HepG2 (cell line): ENCODE measurements around the gene RAB36. TPM values are rescaled to one million over a fixed set of nuclear protein-coding genes. Genes with fewer than 3 reads are reported as not detected.

Experiments used
- CBFB ChIP-seq: sonication (generic); formaldehyde crosslinking; IDR thresholded peaks from 2 replicates; pipeline ENCODE4 v1.4.0; 2020; ENCODE audit warnings: missing genetic modification reagents
- CHCHD3 ChIP-seq: sonication (generic); formaldehyde crosslinking; IDR thresholded peaks from 2 replicates; pipeline ENCODE4 v1.8.0; 2022; ENCODE audit warnings: mild to moderate bottlenecking, missing genetic modification reagents, moderate library complexity
- GPN1 ChIP-seq: sonication (generic); formaldehyde crosslinking; IDR thresholded peaks from 2 replicates; pipeline ENCODE4 v1.5.1; 2020; ENCODE audit warnings: missing genetic modification reagents, borderline replicate concordance
- GZF1 ChIP-seq: sonication (generic); formaldehyde crosslinking; IDR thresholded peaks from 2 replicates; pipeline ENCODE4 v1.5.1; 2020; ENCODE audit warnings: mild to moderate bottlenecking, missing genetic modification reagents
- NFKBIZ ChIP-seq: IDR thresholded peaks from 2 replicates; pipeline ENCODE4 v1.6.1; 2018; ENCODE audit warnings: missing genetic modification reagents, missing compliant biosample characterization
- RELA ChIP-seq: sonication (generic); formaldehyde crosslinking; IDR thresholded peaks from 2 replicates; pipeline ENCODE4 v1.4.0; 2020; ENCODE audit warnings: missing genetic modification reagents
- RFXANK ChIP-seq: IDR thresholded peaks from 2 replicates; pipeline ENCODE4 v1.6.1; 2016
- RXRA ChIP-seq: sonication (generic); formaldehyde crosslinking; IDR thresholded peaks from 2 replicates; pipeline ENCODE4 v1.5.1; 2020; ENCODE audit warnings: missing genetic modification reagents
- TSC22D2 ChIP-seq: sonication (generic); formaldehyde crosslinking; IDR thresholded peaks from 2 replicates; pipeline ENCODE4 v1.5.1; 2020; ENCODE audit warnings: missing genetic modification reagents, mild to moderate bottlenecking, borderline replicate concordance
- ZEB1 ChIP-seq: IDR thresholded peaks from 2 replicates; pipeline ENCODE4 v1.6.1; 2012; ENCODE audit warnings: mild to moderate bottlenecking, low read depth, inconsistent platforms; ENCODE audit not compliant: insufficient replicate concordance
- ZFAT ChIP-seq: sonication (generic); formaldehyde crosslinking; conservative IDR thresholded peaks from 2 replicates; pipeline ENCODE4 v1.8.1; 2023; ENCODE audit warnings: missing genetic modification reagents, inconsistent platforms
- ZFP62 ChIP-seq: sonication (generic); formaldehyde crosslinking; IDR thresholded peaks from 2 replicates; pipeline ENCODE4 v1.4.0; 2020; ENCODE audit warnings: missing genetic modification reagents
- ZKSCAN1 ChIP-seq: fragments of 150-350 bp; IDR thresholded peaks from 2 replicates; pipeline ENCODE4 v1.6.1; 2014; ENCODE audit warnings: low read length
- ZKSCAN8 ChIP-seq: IDR thresholded peaks from 2 replicates; pipeline ENCODE4 v1.6.1; 2016; ENCODE audit warnings: borderline replicate concordance, missing genetic modification reagents, missing compliant biosample characterization
- ZNF335 ChIP-seq: sonication (generic); formaldehyde crosslinking; IDR thresholded peaks from 2 replicates; pipeline ENCODE4 v1.4.0; 2020; ENCODE audit warnings: missing genetic modification reagents
- ZNF337 ChIP-seq: sonication (generic); formaldehyde crosslinking; IDR thresholded peaks from 2 replicates; pipeline ENCODE4 v1.5.1; 2020; ENCODE audit warnings: missing genetic modification reagents, low read depth, mild to moderate bottlenecking, borderline replicate concordance
- ZNF556 ChIP-seq: sonication (generic); formaldehyde crosslinking; IDR thresholded peaks from 2 replicates; pipeline ENCODE4 v1.4.0; 2020; ENCODE audit warnings: mild to moderate bottlenecking, missing genetic modification reagents, borderline replicate concordance
- ZNF776 ChIP-seq: sonication (generic); formaldehyde crosslinking; IDR thresholded peaks from 2 replicates; pipeline ENCODE4 v1.4.0; 2020; ENCODE audit warnings: mild to moderate bottlenecking, missing genetic modification reagents
- polyA plus RNA-seq, 8 experiments: library from polyadenylated mRNA; depleted of rRNA in 3 of 8; stranded (reverse) in 7 of 8; unstranded in 1 of 8; fragments of >200 nt; fragmentation: Illumina TruSeq in 4 of 8; extraction: Trizol in 4 of 8; gene quantifications; 2 replicates each; pipeline versions ENCODE4 v1.2.1 to v1.2.3, GENCODE V29; 2011 to 2016; ENCODE audit warnings: low read depth in 4 of 8, missing spikeins in 1 of 8, mixed read lengths in 1 of 8; ENCODE audit not compliant: insufficient read depth in 1 of 8
- total RNA-seq, 5 experiments: library from RNA; depleted of rRNA; stranded (reverse); fragments of >200 nt; fragmentation: Illumina TruSeq; extraction: Trizol; gene quantifications; 2 replicates each; pipeline ENCODE4 v1.2.3, GENCODE V29; 2016; ENCODE audit warnings: low read depth in 1 of 5
- TF ChIP-seq, protein P1 (sequence below): sonication (generic); formaldehyde crosslinking; IDR thresholded peaks from 2 replicates; pipeline ENCODE4 v1.9.0; 2022; ENCODE audit warnings: low read depth, missing genetic modification reagents
- TF ChIP-seq, protein P2 (sequence below): sonication (generic); formaldehyde crosslinking; IDR thresholded peaks from 2 replicates; pipeline ENCODE4 v1.4.0; 2020; ENCODE audit warnings: missing genetic modification reagents
- TF ChIP-seq, protein P3 (sequence below): sonication (generic); formaldehyde crosslinking; IDR thresholded peaks from 2 replicates; pipeline ENCODE4 v1.4.0; 2020; ENCODE audit warnings: missing genetic modification reagents
- TF ChIP-seq, protein P4 (sequence below): sonication (generic); formaldehyde crosslinking; IDR thresholded peaks from 2 replicates; pipeline ENCODE4 v1.5.0; 2020; ENCODE audit warnings: missing genetic modification reagents, mild to moderate bottlenecking, borderline replicate concordance
- TF ChIP-seq, protein P5 (sequence below): IDR thresholded peaks from 2 replicates; pipeline ENCODE4 v1.6.1; 2016

Gene RAB36
- total and polyA plus RNA-seq, 2 of the 13 experiments (the other 11 are each of a cell fraction or from before 2014, with no cell fraction given), result 0.24 to 0.86 TPM

DNA sequence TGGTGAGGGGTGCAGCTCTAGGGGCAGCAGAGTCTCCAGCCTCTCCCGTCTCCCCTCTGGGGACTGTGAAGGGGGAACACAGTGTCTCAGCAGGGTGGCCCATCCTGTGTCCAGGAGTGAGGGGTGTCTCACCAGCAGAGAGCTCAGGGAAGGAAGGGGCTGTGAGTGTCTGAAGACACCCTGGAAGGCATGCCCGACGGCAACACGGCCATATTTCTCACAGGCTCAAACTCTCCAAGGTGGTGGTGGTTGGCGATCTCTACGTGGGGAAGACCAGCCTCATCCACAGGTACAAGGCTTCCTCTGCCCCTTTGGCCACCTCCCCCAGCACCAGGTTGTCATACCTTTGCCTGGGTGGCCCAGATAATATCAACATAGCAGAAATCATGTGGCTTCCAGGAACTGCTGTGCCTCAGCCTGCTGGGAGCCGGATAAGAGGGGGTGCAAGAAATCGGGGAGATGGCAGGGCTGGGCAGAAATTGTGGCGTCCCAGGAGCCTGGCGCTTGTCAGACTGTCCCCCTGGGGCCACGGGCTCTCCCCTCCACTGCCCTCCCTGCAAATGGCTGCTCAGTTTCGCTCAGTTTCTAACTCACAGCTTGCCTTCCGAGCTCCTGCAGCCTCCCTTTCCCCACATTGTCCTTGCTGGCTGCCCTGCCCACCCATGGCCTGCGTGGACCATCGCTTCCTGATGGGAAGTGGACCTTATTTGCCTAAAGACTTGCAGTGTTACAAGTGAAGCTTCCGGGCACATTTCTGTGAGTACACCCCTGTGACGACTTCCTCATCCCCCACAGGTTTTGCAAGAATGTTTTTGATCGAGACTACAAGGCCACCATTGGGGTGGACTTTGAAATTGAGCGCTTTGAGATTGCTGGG is 7.2 kb downstream of the RAB36 start (continued):
- TF ChIP-seq, protein P1, sequence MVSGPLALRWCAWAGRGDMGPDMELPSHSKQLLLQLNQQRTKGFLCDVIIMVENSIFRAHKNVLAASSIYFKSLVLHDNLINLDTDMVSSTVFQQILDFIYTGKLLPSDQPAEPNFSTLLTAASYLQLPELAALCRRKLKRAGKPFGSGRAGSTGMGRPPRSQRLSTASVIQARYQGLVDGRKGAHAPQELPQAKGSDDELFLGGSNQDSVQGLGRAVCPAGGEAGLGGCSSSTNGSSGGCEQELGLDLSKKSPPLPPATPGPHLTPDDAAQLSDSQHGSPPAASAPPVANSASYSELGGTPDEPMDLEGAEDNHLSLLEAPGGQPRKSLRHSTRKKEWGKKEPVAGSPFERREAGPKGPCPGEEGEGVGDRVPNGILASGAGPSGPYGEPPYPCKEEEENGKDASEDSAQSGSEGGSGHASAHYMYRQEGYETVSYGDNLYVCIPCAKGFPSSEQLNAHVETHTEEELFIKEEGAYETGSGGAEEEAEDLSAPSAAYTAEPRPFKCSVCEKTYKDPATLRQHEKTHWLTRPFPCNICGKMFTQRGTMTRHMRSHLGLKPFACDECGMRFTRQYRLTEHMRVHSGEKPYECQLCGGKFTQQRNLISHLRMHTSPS (CRISPR knock-in tag), result no peak
- TF ChIP-seq ZEB1 (no peak), TSC22D2 (CRISPR knock-in tag) (no peak), RELA (CRISPR knock-in tag) (no peak), ZNF337 (CRISPR knock-in tag) (no peak), ZNF776 (CRISPR knock-in tag) (no peak), ZFAT (CRISPR knock-in tag) (no peak), RFXANK (no peak), CBFB (no peak), ZKSCAN8 (CRISPR knock-in tag) (peak; percentile 71; the same call in 1 of the 2 replicates), GZF1 (no peak), ZNF335 (CRISPR knock-in tag) (0 out of 2 replicates have a peak, but pooled peaks have one; percentile 57), CHCHD3 (CRISPR knock-in tag) (no peak), GPN1 (CRISPR knock-in tag) (no peak), ZFP62 (CRISPR knock-in tag) (no peak), ZKSCAN1 (no peak), ZNF556 (no peak), NFKBIZ (CRISPR knock-in tag) (no peak), RXRA (CRISPR knock-in tag) (no peak; the same call in 1 of the 2 replicates)
- TF ChIP-seq, protein P2, sequence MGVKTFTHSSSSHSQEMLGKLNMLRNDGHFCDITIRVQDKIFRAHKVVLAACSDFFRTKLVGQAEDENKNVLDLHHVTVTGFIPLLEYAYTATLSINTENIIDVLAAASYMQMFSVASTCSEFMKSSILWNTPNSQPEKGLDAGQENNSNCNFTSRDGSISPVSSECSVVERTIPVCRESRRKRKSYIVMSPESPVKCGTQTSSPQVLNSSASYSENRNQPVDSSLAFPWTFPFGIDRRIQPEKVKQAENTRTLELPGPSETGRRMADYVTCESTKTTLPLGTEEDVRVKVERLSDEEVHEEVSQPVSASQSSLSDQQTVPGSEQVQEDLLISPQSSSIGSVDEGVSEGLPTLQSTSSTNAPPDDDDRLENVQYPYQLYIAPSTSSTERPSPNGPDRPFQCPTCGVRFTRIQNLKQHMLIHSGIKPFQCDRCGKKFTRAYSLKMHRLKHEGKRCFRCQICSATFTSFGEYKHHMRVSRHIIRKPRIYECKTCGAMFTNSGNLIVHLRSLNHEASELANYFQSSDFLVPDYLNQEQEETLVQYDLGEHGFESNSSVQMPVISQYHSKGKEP (CRISPR knock-in tag), result no peak
- TF ChIP-seq, protein P3, sequence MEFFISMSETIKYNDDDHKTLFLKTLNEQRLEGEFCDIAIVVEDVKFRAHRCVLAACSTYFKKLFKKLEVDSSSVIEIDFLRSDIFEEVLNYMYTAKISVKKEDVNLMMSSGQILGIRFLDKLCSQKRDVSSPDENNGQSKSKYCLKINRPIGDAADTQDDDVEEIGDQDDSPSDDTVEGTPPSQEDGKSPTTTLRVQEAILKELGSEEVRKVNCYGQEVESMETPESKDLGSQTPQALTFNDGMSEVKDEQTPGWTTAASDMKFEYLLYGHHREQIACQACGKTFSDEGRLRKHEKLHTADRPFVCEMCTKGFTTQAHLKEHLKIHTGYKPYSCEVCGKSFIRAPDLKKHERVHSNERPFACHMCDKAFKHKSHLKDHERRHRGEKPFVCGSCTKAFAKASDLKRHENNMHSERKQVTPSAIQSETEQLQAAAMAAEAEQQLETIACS (CRISPR knock-in tag), result no peak
- TF ChIP-seq, protein P4, sequence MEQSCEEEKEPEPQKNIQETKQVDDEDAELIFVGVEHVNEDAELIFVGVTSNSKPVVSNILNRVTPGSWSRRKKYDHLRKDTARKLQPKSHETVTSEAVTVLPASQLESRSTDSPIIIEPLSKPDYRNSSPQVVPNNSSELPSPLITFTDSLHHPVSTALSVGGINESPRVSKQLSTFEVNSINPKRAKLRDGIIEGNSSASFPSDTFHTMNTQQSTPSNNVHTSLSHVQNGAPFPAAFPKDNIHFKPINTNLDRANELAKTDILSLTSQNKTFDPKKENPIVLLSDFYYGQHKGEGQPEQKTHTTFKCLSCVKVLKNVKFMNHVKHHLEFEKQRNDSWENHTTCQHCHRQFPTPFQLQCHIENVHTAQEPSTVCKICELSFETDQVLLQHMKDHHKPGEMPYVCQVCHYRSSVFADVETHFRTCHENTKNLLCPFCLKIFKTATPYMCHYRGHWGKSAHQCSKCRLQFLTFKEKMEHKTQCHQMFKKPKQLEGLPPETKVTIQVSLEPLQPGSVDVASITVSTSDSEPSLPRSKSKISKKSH (CRISPR knock-in tag), result no peak
- TF ChIP-seq, protein P5, sequence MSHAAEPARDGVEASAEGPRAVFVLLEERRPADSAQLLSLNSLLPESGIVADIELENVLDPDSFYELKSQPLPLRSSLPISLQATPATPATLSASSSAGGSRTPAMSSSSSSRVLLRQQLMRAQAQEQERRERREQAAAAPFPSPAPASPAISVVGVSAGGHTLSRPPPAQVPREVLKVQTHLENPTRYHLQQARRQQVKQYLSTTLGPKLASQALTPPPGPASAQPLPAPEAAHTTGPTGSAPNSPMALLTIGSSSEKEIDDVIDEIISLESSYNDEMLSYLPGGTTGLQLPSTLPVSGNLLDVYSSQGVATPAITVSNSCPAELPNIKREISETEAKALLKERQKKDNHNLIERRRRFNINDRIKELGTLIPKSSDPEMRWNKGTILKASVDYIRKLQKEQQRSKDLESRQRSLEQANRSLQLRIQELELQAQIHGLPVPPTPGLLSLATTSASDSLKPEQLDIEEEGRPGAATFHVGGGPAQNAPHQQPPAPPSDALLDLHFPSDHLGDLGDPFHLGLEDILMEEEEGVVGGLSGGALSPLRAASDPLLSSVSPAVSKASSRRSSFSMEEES, result no peak
